H4 (cell line): ENCODE data around the gene LDLR. TPM values are rescaled to one million over a fixed set of nuclear protein-coding genes. Genes with fewer than 3 reads are reported as not detected.
"Not testable (repeated sequence)": the region's sequence is repeated elsewhere in the genome, so short reads cannot be mapped to it uniquely, and the experiment has no call there.

Experiments used
- DNase-seq: peaks from one replicate; pipeline ENCODE4 v3.0.0-alpha.2; 2015; ENCODE audit warnings: low spot score
- total RNA-seq: library from RNA; depleted of rRNA; stranded (reverse); fragments of >200 nt; shearing (Covaris generic); gene quantifications from 2 replicates; pipeline ENCODE4 v1.2.3, GENCODE V29; 2014; rRNA removed

The LDLR gene
- total RNA-seq, 1 experiment from 2014 or later, result 87.2 TPM

DNA sequence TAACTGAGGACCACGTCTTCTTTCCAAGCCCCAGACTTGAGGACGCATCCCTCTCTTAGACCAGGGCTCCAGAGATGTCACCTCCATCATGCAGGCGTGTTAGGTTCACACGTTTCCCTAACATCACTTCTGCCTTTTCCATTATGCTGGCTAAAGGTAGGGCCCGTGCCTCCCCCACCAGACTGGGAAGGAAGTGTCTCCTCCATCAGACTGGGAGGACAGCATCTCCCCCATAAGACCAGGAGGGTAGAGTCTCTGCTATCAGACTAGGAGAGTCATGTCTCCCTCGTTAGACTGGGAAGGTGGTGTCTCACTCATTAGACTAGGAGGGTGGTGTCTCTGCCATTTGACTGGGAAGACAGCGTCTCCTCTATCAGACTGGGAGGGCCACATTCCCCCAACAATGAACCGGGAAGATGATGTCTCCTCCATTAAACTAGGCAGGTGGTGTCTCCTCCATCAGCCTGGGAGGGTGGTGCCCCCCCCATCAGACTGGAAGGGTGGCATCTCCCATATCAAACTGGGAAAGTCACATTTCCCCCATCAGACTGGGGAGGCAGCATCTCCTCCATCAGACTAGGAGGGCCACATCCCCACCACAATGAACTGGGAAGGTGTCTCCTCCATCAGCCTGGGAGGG is 84.4 kb downstream of the LDLR start:
- DNase-seq, result no peak

DNA sequence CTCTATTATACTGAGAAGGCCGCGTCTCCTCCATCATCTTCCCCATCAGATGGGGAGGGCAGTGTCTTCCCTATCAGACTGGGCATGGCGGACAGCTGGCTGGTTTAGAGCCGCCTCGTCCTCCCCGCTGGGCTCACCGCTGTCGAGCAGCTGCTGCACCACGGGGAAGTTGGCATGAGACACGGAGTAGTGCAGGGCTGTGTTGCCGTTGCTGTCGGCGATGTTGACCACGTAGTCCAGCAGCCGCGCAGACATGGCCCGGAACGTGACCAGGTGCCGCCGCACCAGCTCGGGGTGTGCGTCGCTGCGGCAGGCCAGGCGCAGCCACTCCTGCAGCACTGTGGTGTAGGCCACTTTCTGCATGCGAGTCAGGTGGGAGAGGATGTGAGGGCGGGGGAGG is 85.1 kb downstream of the LDLR start:
- DNase-seq, result no peak

DNA sequence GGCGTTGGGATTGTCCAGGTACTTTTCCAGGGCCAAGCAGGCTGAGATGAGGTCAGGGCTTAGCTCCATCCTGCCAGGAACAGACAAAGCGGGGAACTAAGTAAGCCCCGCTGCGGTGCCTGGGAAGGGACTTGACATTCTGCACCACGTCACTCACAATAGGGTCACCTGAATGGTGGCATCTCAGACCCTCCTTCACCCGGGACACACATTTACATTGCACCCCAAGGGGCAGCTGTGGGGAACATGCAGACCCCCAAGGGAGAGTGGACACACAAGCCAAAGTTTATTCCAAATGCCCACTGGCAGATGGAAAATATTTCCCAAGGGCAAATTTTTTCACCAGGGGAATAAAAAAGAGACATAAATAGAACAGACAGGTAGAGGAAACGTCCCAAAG is 86.7 kb downstream of the LDLR start:
- no peak for DNase-seq

- DNase-seq, result no peak
These were observed 87.4 kb downstream of the LDLR start for GRCh38 chr19:11176466-11177193.

DNA sequence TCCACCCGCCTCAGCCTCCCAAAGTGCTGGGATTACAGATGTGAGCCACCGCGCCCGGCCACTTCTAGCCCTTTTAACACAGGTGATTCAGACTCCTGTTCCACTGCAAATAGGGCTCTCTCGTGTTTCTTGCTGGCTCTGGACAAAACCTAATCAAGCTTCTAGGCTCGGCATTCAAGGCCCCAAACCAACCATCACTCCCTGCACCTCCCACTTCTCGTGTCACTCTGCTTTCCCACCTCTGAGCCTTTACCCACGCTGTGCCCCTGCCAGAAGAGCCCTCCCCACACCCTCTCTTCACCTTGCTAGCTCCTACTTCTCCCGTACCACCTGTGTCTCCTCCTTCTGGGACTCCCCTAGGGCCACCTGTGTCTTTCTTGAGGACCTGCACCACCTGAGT is 88.3 kb downstream of the LDLR start:
- no peak for DNase-seq

DNA sequence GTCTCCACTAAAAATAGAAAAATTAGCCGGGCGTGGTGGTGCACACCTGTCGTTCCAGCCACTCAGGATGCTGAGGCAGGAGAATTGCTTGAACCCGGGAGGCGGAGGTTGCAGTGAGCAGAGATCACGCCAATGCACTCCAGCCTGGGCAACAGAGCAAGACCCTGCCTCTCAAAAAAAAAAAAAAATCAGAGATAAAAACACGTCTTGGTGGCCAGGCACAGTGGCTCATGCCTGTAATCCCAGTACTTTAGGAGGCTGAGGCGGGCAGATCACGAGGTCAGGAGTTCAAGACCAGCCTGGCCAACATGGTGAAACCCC is 89.8 kb downstream of the LDLR start:
- DNase-seq, result not testable (repeated sequence)

DNA sequence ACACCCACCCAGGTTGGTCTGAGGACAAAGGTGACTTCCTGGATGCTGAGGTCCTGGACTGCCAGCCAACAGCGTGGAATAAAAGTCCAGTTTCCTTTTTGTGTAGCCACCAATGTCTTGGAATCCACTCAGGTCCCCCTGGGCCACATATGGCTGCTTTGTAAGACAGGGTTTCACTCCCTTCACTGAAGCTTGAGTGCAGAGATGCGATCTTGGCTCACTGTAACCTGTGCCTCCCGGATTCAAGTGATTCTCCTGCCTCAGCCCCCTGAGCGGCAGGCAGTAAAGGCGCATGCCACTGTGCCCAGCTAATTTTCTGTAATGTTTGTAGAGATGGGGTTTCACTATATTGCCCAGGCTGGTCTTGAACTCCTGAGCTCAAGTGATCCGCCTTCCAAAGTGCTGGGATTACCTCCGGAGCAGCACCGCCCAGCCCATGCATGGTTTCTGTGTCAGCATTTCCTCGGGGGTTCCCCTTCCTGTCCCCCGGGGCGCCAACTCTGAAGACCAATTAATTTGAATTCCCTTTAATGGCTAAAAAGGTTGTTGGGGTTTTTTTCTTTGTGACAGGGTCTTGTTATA is 90.5 kb downstream of the LDLR start:
- no peak for DNase-seq

DNA sequence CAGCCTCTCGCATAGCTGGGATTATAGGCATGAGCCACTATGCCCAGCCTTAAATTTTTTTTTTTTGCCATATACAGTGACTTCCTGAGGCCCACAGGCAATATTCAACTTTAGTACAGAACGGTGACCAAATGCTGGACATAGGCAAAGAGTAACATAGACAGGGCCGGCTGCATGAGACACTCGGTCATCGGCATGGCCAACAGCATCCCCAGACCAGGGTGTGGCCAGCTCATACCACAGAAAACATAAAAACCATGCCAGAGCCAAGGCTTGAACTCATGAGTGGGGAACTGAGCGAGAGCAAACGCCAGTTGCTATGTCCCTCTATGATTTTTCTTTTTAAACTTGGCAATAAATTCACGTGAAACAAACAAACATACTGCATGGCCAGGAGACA is 91.1 kb downstream of the LDLR start:
- no peak for DNase-seq

DNA sequence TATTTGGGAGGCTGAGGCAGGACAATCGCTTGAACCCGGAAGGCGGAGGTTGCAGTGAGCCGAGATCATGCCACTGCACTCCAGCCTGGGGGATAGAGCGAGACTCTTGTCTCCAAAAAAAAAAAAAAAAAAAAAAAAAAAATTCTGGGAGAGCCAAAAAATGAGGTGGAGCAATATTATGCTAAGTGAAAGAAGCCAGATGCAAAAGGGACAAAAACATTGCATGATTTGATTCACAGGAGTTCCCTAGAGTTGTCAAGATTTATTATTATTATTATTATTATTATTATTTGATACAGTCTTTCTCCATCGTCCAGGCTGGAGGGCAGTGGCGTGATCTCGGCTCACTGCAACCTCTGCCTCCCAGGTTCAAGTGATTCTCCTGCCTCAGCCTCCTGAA is 91.7 kb downstream of the LDLR start:
- not testable (repeated sequence) for DNase-seq

- no peak for DNase-seq
These were observed 92.2 kb downstream of the LDLR start for GRCh38 chr19:11181488-11181887.

Other genes with a start within 250 kb of the LDLR start
- not detected in 2 replicates for gene C19orf38, start 241.0 kb upstream of the LDLR start, total RNA-seq
- gene CARM1, start 217.9 kb upstream of the LDLR start, total RNA-seq, result 21.0 and 21.2 TPM in 2 replicates
- 31.7 and 42.5 TPM in 2 replicates for gene YIPF2, start 160.8 kb upstream of the LDLR start, total RNA-seq
- gene TIMM29, start 160.7 kb upstream of the LDLR start, total RNA-seq, result 11.2 and 23.5 TPM in 2 replicates
- 47.2 and 57.9 TPM in 2 replicates for gene SMARCA4, start 128.4 kb upstream of the LDLR start, total RNA-seq
- gene SPC24, start 66.3 kb downstream of the LDLR start, total RNA-seq, result 32.6 and 37.8 TPM in 2 replicates
- 63.8 and 79.8 TPM in 2 replicates for gene KANK2, start 108.1 kb downstream of the LDLR start, total RNA-seq
- gene ANGPTL8, start 150.2 kb downstream of the LDLR start, total RNA-seq, result not detected in 2 replicates
- gene DOCK6, start 173.1 kb downstream of the LDLR start, total RNA-seq, result 3.3 and 3.9 TPM in 2 replicates
- not detected in 2 replicates for gene TSPAN16, start 206.7 kb downstream of the LDLR start, total RNA-seq